Adrenal gland (tissue), 5 donors: ENCODE results near the gene VWF.

Experiments
- POLR2A ChIP-seq, 2 donors: fragments of 450-650 bp; IDR thresholded peaks; one replicate each; pipeline ENCODE4 v1.6.1; 2017; ENCODE audit warnings: antibody characterized with exemption in 2 of 2, mild to moderate bottlenecking in 2 of 2, moderate library complexity in 1 of 2
- TF ChIP-seq, protein P1 (sequence below), 6 experiments: fragments of 450-650 bp in 4 of 6; fragments of 200-600 bp in 2 of 6; sonication (generic) in 1 of 6; IDR thresholded peaks; 1 replicate in 5 of 6; 2 replicates in 1 of 6; pipeline versions ENCODE4 v1.5.1 to v1.8.0; 2016 to 2021; ENCODE audit warnings: antibody characterized with exemption in 6 of 6, mild to moderate bottlenecking in 2 of 6, moderate library complexity in 1 of 6
- donor health status: DM: no; HTN: no; CAD: no.

DNA sequence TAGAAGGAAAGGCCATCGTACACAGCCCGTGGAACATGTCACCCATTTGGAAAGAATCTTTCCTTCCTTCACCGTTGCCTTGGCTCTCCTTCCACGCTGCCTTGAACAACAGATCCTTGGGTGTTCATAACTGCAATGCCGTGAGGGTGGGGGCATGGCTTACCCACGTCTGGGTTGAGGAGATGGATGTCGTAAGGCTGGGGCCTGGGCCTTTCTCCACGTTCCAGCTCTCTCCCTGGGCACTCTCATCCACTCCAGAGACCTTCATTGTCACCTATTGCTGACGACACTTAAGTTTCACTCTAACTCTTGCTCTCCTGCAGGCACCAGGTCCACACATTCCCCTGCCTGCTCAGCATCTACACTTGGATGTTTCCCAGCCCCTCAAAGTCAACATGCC, 198.8 kb downstream of the VWF start:
- TF ChIP-seq, protein P1, sequence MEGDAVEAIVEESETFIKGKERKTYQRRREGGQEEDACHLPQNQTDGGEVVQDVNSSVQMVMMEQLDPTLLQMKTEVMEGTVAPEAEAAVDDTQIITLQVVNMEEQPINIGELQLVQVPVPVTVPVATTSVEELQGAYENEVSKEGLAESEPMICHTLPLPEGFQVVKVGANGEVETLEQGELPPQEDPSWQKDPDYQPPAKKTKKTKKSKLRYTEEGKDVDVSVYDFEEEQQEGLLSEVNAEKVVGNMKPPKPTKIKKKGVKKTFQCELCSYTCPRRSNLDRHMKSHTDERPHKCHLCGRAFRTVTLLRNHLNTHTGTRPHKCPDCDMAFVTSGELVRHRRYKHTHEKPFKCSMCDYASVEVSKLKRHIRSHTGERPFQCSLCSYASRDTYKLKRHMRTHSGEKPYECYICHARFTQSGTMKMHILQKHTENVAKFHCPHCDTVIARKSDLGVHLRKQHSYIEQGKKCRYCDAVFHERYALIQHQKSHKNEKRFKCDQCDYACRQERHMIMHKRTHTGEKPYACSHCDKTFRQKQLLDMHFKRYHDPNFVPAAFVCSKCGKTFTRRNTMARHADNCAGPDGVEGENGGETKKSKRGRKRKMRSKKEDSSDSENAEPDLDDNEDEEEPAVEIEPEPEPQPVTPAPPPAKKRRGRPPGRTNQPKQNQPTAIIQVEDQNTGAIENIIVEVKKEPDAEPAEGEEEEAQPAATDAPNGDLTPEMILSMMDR (IDR thresholded peaks at IDR 0.05) = no peak
- TF ChIP-seq POLR2A (IDR thresholded peaks at IDR 0.05) = no peak
